CD4-positive, CD25-positive, alpha-beta regulatory T cell (primary cell): ENCODE data around the gene OR6X1. TPM values are rescaled to one million over a fixed set of nuclear protein-coding genes. Genes with fewer than 3 reads are reported as not detected.

Source experiments
- ATAC-seq, 2 donors: fragments of 150-1000 bp; cut with Tn5 transposase; one replicate each; pipeline ENCODE4 v1.10.0; 2021; ENCODE audit warnings: low read depth in 2 of 2, moderate number of reproducible peaks in 2 of 2, moderate library complexity in 1 of 2
- DNase-seq, 3 donors: peaks; one replicate each; pipeline versions ENCODE4 v3.0.0 to v3.0.0-alpha.2; 2012 to 2022; ENCODE audit warnings: mixed read lengths in 1 of 3
- H3K27ac ChIP-seq: one replicate; pipeline ENCODE4 v1.7.0; 2013; ENCODE audit warnings: mild to moderate bottlenecking, low read length; ENCODE audit not compliant: insufficient read depth, poor library complexity, severe bottlenecking
- H3K27me3 ChIP-seq: one replicate; pipeline ENCODE4 v1.7.0; 2013; ENCODE audit warnings: low read length; ENCODE audit not compliant: control insufficient read depth, insufficient read depth
- H3K36me3 ChIP-seq: one replicate; pipeline ENCODE4 v1.7.0; 2013; ENCODE audit warnings: mild to moderate bottlenecking, low read length, moderate library complexity; ENCODE audit not compliant: control insufficient read depth, insufficient read depth
- H3K4me1 ChIP-seq: 2 replicates; pipeline ENCODE4 v1.7.0; 2013; ENCODE audit warnings: mild to moderate bottlenecking, low read length; ENCODE audit not compliant: insufficient read depth, control insufficient read depth, poor library complexity, severe bottlenecking
- H3K4me3 ChIP-seq: one replicate; pipeline ENCODE4 v1.7.0; 2013; ENCODE audit warnings: low read depth, mild to moderate bottlenecking, low read length, moderate library complexity
- H3K9me3 ChIP-seq, 2 experiments: 1 replicate in 1 of 2; 2 replicates in 1 of 2; pipeline ENCODE4 v1.7.0; 2013; ENCODE audit warnings: low read length in 2 of 2, mild to moderate bottlenecking in 1 of 2, moderate library complexity in 1 of 2; ENCODE audit not compliant: control insufficient read depth in 2 of 2
- H3K27ac Mint-ChIP-seq, 3 donors: one replicate each; pipeline ENCODE4 v1.8.0; 2020 to 2022; ENCODE audit warnings: mild to moderate bottlenecking in 3 of 3, mixed read lengths in 3 of 3, moderate library complexity in 2 of 3
- H3K27me3 Mint-ChIP-seq: one replicate; pipeline ENCODE4 v1.8.0; 2022; ENCODE audit warnings: mild to moderate bottlenecking, mixed read lengths
- H3K36me3 Mint-ChIP-seq: one replicate; pipeline ENCODE4 v1.8.0; 2020; ENCODE audit warnings: mixed read lengths
- H3K4me1 Mint-ChIP-seq, 4 donors: one replicate each; pipeline ENCODE4 v1.8.0; 2020 to 2022; ENCODE audit warnings: mixed read lengths in 4 of 4, mild to moderate bottlenecking in 1 of 4
- H3K4me3 Mint-ChIP-seq, 4 donors: one replicate each; pipeline ENCODE4 v1.8.0; 2020 to 2022; ENCODE audit warnings: mild to moderate bottlenecking in 4 of 4, mixed read lengths in 4 of 4, moderate library complexity in 3 of 4
- H3K9me3 Mint-ChIP-seq, 7 donors: one replicate each; pipeline ENCODE4 v1.8.0; 2020 to 2022; ENCODE audit warnings: mixed read lengths in 7 of 7, mild to moderate bottlenecking in 3 of 7, moderate library complexity in 2 of 7
- polyA plus RNA-seq, 4 donors: library from polyadenylated mRNA; unstranded; fragments of 300-500 nt; fragmentation: Illumina TruSeq; gene quantifications; one replicate each; pipeline ENCODE4 v1.2.3, GENCODE V29; 2021
- total RNA-seq: library from RNA; stranded (reverse); gene quantifications from one replicate; pipeline ENCODE4 v1.2.3, GENCODE V29; 2022

OR6X1 gene
- total and polyA plus RNA-seq, 5 donors from 2014 or later = not detected

DNA sequence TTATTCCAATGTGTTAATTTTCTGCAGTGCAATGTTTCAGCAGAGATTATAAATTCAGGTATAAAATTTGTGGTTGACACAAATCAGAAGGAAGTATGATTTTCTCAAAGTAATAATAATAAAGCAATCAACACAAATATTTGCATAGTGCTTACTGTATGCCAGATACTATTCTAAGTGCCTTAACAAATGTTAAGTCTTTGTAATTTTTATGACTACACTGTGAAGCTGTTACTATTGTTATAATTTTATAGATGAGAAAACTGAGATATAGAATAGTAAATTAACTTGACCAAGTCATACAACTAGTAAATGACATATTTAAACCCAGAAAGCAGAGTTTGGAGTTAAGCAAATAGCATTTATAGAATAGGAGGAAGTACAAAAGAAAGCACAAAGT lies 16.4 kb upstream of the OR6X1 start:
- DNase-seq = no peak
- H3K4me3 ChIP-seq = no peak overlapping the region

DNA sequence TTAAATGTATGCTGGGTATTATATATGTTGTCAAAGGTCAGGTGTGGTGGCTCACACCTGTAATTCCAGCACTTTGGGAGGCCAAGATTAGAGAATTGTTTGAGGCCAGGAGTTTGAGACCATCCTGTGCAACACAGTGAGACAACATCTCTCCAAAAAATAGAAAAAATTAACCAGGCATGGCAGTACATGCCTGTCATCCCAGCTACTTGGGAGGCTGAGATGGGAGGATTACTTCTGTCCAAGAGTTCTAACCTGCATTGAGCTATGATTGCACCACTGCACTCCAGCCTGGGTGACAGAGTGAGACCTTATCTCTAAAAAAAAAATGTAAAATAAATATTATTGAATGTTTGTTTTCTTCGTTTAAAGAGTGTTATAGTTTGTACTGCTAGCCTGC lies 11.3 kb upstream of the OR6X1 start:
- H3K4me3 Mint-ChIP-seq = no peak overlapping the region
- H3K9me3 Mint-ChIP-seq = peaks cover 2 to 24% (median 11%) of the 10 kb centered on the region in 7 donors
- DNase-seq (no peak), ATAC-seq (no peak)
- H3K27ac Mint-ChIP-seq = no peak overlapping the region
- H3K27me3 Mint-ChIP-seq = peaks cover 22% of the 10 kb centered on the region
- Histone ChIP-seq H3K4me3 (no peak overlapping the region), H3K27ac (no peak overlapping the region), H3K4me1 (no peaks in the 10 kb centered on the region), H3K36me3 (no peaks in the 10 kb centered on the region), H3K27me3 (no peaks in the 10 kb centered on the region), H3K9me3 (peaks cover 9 to 11% of the 10 kb centered on the region in 2 experiments)
- no peaks in the 10 kb centered on the region for H3K36me3 Mint-ChIP-seq
- H3K4me1 Mint-ChIP-seq = no peaks in the 10 kb centered on the region

More for the DNA sequence above, 16.4 kb upstream of the OR6X1 start:
- Mint-ChIP-seq H3K27me3 (peaks cover 19% of the 10 kb centered on the region), H3K27ac (no peak overlapping the region), H3K4me3 (no peak overlapping the region), H3K4me1 (no peaks in the 10 kb centered on the region), H3K36me3 (no peaks in the 10 kb centered on the region), H3K9me3 (peaks cover 0 to 3% (median 0%) of the 10 kb centered on the region in 7 donors)
- no peak for ATAC-seq
- Histone ChIP-seq H3K27me3 (no peaks in the 10 kb centered on the region), H3K9me3 (no peaks in the 10 kb centered on the region), H3K4me1 (no peaks in the 10 kb centered on the region), H3K27ac (no peak overlapping the region), H3K36me3 (no peaks in the 10 kb centered on the region)

DNA sequence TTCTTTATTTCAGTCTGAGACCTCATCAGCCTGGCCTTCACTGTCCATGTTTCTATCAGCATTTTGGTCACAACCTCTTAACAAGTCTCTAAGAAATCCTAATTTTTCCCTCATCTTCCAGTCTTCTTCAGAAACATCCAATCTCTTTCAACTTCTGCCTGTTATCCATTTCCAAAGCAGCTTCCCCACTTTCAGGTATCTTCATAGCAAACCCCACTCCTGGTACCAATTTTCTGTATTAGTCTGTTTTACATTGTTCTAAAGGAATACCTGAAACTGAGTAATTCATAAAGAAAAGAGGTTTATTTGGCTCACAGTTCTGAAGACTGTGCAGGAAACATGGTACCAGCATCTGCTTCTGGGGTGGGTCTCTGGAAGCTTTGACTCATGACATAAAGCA lies 8.1 kb upstream of the OR6X1 start:
- peaks cover 10% of the 10 kb centered on the region for H3K27me3 Mint-ChIP-seq
- ATAC-seq = no peak

DNA sequence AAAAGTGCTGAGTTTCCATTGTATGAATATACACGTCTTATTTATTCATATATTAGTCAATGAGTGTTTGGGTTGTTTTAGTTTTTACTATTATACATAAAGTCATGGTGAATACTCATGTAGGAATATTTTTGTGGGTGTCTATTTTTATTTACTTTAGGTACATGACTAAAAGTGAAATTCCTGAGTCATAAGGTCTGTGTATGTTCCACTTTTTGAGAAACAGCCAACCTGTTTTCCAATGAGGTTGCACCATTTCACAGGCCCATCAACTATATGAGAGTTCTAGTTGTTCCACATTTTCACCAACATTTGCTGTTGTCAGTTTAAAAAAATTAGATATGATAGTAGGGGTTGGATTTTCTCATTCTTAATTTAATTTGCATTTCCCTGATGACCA lies 6.6 kb upstream of the OR6X1 start:
- H3K36me3 Mint-ChIP-seq = no peaks in the 10 kb centered on the region
- H3K9me3 Mint-ChIP-seq = peaks cover 2 to 23% (median 11%) of the 10 kb centered on the region in 7 donors
- no peaks in the 10 kb centered on the region for H3K36me3 ChIP-seq
- peaks cover 9% of the 10 kb centered on the region for H3K27me3 Mint-ChIP-seq
- H3K9me3 ChIP-seq = peaks cover 9 to 11% of the 10 kb centered on the region in 2 experiments
- H3K4me3 ChIP-seq = no peak overlapping the region
- no peaks in the 10 kb centered on the region for H3K4me1 ChIP-seq
- H3K27ac Mint-ChIP-seq = no peak overlapping the region
- no peak overlapping the region for H3K4me3 Mint-ChIP-seq
- no peak overlapping the region for H3K27ac ChIP-seq
- no peaks in the 10 kb centered on the region for H3K27me3 ChIP-seq
- no peak for DNase-seq
- ATAC-seq = no peak
- H3K4me1 Mint-ChIP-seq = no peaks in the 10 kb centered on the region

More for the DNA sequence above, 8.1 kb upstream of the OR6X1 start:
- no peak overlapping the region for H3K4me3 ChIP-seq
- Mint-ChIP-seq H3K27ac (no peak overlapping the region), H3K9me3 (peaks cover 2 to 24% (median 11%) of the 10 kb centered on the region in 7 donors), H3K4me1 (no peaks in the 10 kb centered on the region), H3K4me3 (no peak overlapping the region), H3K36me3 (no peaks in the 10 kb centered on the region)
- DNase-seq = no peak
- H3K27ac ChIP-seq = no peak overlapping the region
- H3K9me3 ChIP-seq = peaks cover 9 to 11% of the 10 kb centered on the region in 2 experiments
- H3K4me1 ChIP-seq = no peaks in the 10 kb centered on the region
- H3K36me3 ChIP-seq = no peaks in the 10 kb centered on the region
- H3K27me3 ChIP-seq = no peaks in the 10 kb centered on the region

DNA sequence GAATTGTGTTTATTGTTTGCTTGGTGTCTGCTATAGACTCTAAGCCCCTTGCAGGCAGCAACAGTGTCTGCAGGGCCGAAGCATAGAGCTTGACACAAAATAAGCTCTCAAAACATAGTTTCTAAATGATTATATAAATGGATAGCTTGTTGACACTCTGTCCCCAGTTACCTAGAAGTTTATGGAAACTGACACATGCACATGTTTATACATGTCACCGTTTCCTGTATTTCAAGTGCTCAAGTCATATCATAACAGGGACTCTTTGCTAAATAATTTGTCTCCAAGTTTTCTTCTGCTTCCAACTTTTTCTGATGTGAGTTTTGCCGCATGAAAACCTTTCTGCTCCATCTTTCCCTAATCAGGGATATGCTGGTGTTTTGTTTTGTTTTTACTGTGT lies 3.7 kb upstream of the OR6X1 start:
- H3K27me3 ChIP-seq = no peaks in the 10 kb centered on the region
- no peak overlapping the region for H3K27ac ChIP-seq
- H3K27me3 Mint-ChIP-seq = peaks cover 8% of the 10 kb centered on the region
- peaks cover 0 to 11% (median 5%) of the 10 kb centered on the region in 4 donors for H3K4me1 Mint-ChIP-seq
- H3K36me3 Mint-ChIP-seq = no peaks in the 10 kb centered on the region
- no peak overlapping the region for H3K4me3 ChIP-seq
- no peak for ATAC-seq
- DNase-seq = no peak
- H3K4me1 ChIP-seq = no peaks in the 10 kb centered on the region
- H3K9me3 ChIP-seq = peaks cover 9 to 11% of the 10 kb centered on the region in 2 experiments
- no peak overlapping the region for H3K27ac Mint-ChIP-seq
- peaks cover under 1 to 12% (median 4%) of the 10 kb centered on the region in 7 donors for H3K9me3 Mint-ChIP-seq
- no peaks in the 10 kb centered on the region for H3K36me3 ChIP-seq
- no peak overlapping the region for H3K4me3 Mint-ChIP-seq

DNA sequence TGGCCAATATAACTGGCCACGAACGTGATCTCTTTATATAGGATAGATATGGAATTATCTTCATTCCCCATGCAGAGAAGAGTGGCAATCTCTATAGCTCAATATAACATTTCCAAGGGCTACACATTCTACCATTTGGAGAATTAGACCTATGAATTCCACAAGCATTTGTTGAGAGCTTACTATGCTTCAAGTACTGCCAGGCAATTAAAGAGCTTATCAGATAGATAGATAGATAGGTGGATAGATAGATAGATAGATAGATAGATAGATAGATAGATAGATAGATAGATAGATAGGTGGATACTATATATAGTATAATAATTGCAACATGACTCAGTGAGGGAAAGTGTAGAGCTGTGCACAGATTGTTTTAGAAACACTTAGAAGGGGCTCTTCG lies 1.5 kb upstream of the OR6X1 start:
- no peaks in the 10 kb centered on the region for H3K36me3 ChIP-seq
- peaks cover 8% of the 10 kb centered on the region for H3K27me3 ChIP-seq
- H3K4me1 ChIP-seq = no peaks in the 10 kb centered on the region
- Mint-ChIP-seq H3K36me3 (no peaks in the 10 kb centered on the region), H3K4me3 (no peak overlapping the region), H3K27me3 (peaks cover 19% of the 10 kb centered on the region), H3K27ac (no peak overlapping the region), H3K9me3 (no peaks in the 10 kb centered on the region), H3K4me1 (peaks cover 0 to 11% (median 5%) of the 10 kb centered on the region in 4 donors)
- no peak for DNase-seq
- no peak for ATAC-seq
- H3K4me3 ChIP-seq = no peak overlapping the region
- H3K27ac ChIP-seq = no peak overlapping the region
- no peaks in the 10 kb centered on the region for H3K9me3 ChIP-seq

DNA sequence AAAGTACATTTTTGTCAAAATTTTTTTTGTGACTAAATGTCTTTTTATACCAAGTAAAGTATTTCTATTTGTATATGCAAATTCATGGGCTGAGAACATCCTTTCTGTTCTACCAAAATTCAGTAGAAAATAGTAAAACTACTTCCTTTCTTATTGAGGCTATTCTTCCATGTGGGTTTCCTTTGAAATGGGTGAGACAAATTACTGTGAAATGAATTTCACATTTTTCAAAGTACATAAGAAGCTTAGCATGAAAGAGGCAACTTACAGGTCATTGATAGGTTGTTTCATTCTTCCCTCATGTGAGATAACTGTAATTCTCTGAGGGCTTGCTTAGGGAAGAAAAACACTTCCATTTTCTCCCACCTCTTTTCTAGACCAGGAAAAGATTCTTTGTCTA lies 1.0 kb upstream of the OR6X1 start:
- DNase-seq (peak in 1 of 3 donors; percentile 69), ATAC-seq (no peak)
- Mint-ChIP-seq H3K4me1 (peaks cover 0 to 11% (median 5%) of the 10 kb centered on the region in 4 donors), H3K9me3 (no peaks in the 10 kb centered on the region), H3K27ac (no peak overlapping the region), H3K27me3 (peaks cover 19% of the 10 kb centered on the region), H3K4me3 (no peak overlapping the region), H3K36me3 (no peaks in the 10 kb centered on the region)
- H3K4me1 ChIP-seq = no peaks in the 10 kb centered on the region
- no peak overlapping the region for H3K4me3 ChIP-seq
- H3K9me3 ChIP-seq = no peaks in the 10 kb centered on the region
- no peak overlapping the region for H3K27ac ChIP-seq
- H3K36me3 ChIP-seq = no peaks in the 10 kb centered on the region
- H3K27me3 ChIP-seq = peaks cover 10% of the 10 kb centered on the region

DNA sequence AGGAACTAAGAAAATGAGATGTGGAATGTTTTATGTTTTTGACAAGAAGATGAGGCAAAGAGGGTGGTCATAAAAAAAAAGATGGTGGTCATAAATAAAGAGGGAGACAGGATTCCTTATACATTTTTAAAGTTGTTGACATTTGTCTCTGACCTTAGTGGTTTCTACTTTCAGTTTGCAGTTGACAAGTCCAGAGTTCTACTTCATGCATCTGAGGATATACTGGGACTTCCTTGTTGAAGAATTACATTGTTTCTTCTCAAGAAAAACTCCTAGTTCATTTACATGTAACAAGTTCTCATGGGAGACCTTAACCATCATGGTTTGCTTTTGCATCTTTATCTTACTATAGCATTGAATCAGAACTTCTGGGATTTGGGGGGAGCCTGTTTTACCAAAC lies 1.2 kb downstream of the OR6X1 start:
- Mint-ChIP-seq H3K4me1 (peaks cover 0 to 11% (median 5%) of the 10 kb centered on the region in 4 donors), H3K4me3 (no peak overlapping the region)
- H3K27ac ChIP-seq = no peak overlapping the region

More for the DNA sequence above, 1.2 kb downstream of the OR6X1 start:
- H3K36me3 ChIP-seq = no peaks in the 10 kb centered on the region
- Mint-ChIP-seq H3K9me3 (peaks cover 0 to 9% (median 0%) of the 10 kb centered on the region in 7 donors), H3K27ac (no peak overlapping the region), H3K36me3 (no peaks in the 10 kb centered on the region), H3K27me3 (peaks cover 33% of the 10 kb centered on the region)
- H3K4me3 ChIP-seq = no peak overlapping the region
- no peak for ATAC-seq
- no peaks in the 10 kb centered on the region for H3K4me1 ChIP-seq
- DNase-seq = no peak
- H3K9me3 ChIP-seq = no peaks in the 10 kb centered on the region
- peaks cover 16% of the 10 kb centered on the region for H3K27me3 ChIP-seq
